K562 (cell line): Measurements from ENCODE around the gene CTTNBP2. TPM values are rescaled to one million over a fixed set of nuclear protein-coding genes. Genes with fewer than 3 reads are reported as not detected.

ENCODE experiments used
- BRD9 ChIP-seq: fragments of 450-650 bp; IDR thresholded peaks from 2 replicates; pipeline ENCODE4 v1.6.1; 2018; ENCODE audit warnings: low read depth; ENCODE audit not compliant: partially characterized antibody
- CBX3 ChIP-seq, 2 experiments: IDR thresholded peaks; 1 replicate in 1 of 2; 2 replicates in 1 of 2; pipeline ENCODE4 v1.6.1; 2012; ENCODE audit warnings: inconsistent platforms in 2 of 2, low read length in 2 of 2, borderline replicate concordance in 1 of 2, control low read depth in 1 of 2
- CREB1 ChIP-seq, 2 experiments: sonication (generic) in 1 of 2; formaldehyde crosslinking in 1 of 2; IDR thresholded peaks; 2 replicates each; pipeline versions ENCODE4 v1.6.1 to v1.8.0; 2012 to 2022; ENCODE audit warnings: inconsistent platforms in 1 of 2, mild to moderate bottlenecking in 1 of 2, missing genetic modification reagents in 1 of 2, moderate library complexity in 1 of 2
- FOSL1 ChIP-seq: fragments of 200-800 bp; sonication (Bioruptor generic); conservative IDR thresholded peaks from 2 replicates; pipeline ENCODE4 v1.6.1; 2016; ENCODE audit warnings: missing genetic modification characterization, missing compliant biosample characterization
- MAFG ChIP-seq: fragments of 450-650 bp; conservative IDR thresholded peaks from 2 replicates; pipeline ENCODE4 v1.6.1; 2016; ENCODE audit warnings: missing genetic modification characterization, missing compliant biosample characterization
- MAZ ChIP-seq, 2 experiments: fragments of 450-650 bp in 1 of 2; sonication (generic) in 1 of 2; formaldehyde crosslinking; IDR thresholded peaks in 1 of 2; conservative IDR thresholded peaks in 1 of 2; 2 replicates each; pipeline versions ENCODE4 v1.4.0 to v1.5.0; 2020; ENCODE audit warnings: mild to moderate bottlenecking in 1 of 2, missing genetic modification reagents in 1 of 2
- UBTF ChIP-seq, 2 experiments: IDR thresholded peaks; 2 replicates each; pipeline ENCODE4 v1.6.1; 2012; ENCODE audit warnings: improper control_type of control experiment in 2 of 2, low read depth in 2 of 2, low read length in 2 of 2, borderline replicate concordance in 1 of 2
- ZBTB49 ChIP-seq: sonication (generic); formaldehyde crosslinking; IDR thresholded peaks from 2 replicates; pipeline ENCODE4 v1.8.0; 2022; ENCODE audit warnings: missing genetic modification reagents, mild to moderate bottlenecking, borderline replicate concordance
- ZNF398 ChIP-seq: fragments of 250-450 bp; sonication (Bioruptor Pico); IDR thresholded peaks from 2 replicates; pipeline ENCODE4 v1.8.0; 2021; ENCODE audit warnings: moderate library complexity, mild to moderate bottlenecking, inconsistent platforms
- polyA plus RNA-seq, 8 experiments: library from polyadenylated mRNA; depleted of rRNA in 4 of 8; stranded (reverse) in 5 of 8; unstranded in 3 of 8; fragments of >200 nt; fragmentation: Nextera tagmentation in 2 of 8; fragmentation: Illumina TruSeq in 1 of 8; extraction: Ambion mirVana in 2 of 8; extraction: Trizol in 1 of 8; gene quantifications; 2 replicates each; pipeline versions ENCODE4 v1.2.1 to v1.2.3, GENCODE V29; 2011 to 2014; ENCODE audit warnings: inconsistent platforms in 1 of 8, missing spikeins in 1 of 8
- total RNA-seq, 7 experiments: library from RNA; depleted of rRNA in 6 of 7; stranded (reverse); fragments of >200 nt in 6 of 7; fragmentation: Illumina TruSeq in 2 of 7; extraction: Trizol in 2 of 7; gene quantifications; 2 replicates each; pipeline versions ENCODE4 v1.2.1 to v1.2.3, GENCODE V29; 2011 to 2021; ENCODE audit warnings: low replicate concordance in 1 of 7
- TF ChIP-seq, protein P1 (sequence below), 2 experiments: fragments of 450-650 bp; IDR thresholded peaks; 2 replicates each; pipeline ENCODE4 v1.6.1; 2016; ENCODE audit warnings: mild to moderate bottlenecking in 2 of 2, borderline replicate concordance in 1 of 2, low read depth in 1 of 2, moderate library complexity in 1 of 2

The CTTNBP2 gene
- total and polyA plus RNA-seq, 9 of the 15 experiments (the other 6 are each of a cell fraction or from before 2014, with no cell fraction given): 0.05 TPM; not detected in 8

- no peak for TF ChIP-seq UBTF (IDR thresholded peaks at IDR 0.05; ENCODE audit: borderline replicate concordance in 1 of 2, low read depth in 2 of 2, low read length in 2 of 2)
- no peak for TF ChIP-seq MAZ (CRISPR knock-in tag; conservative IDR thresholded peaks at IDR 0.05 in 1 of 2, IDR thresholded peaks at IDR 0.05 in 1 of 2)
- TF ChIP-seq CBX3 (IDR thresholded peaks at IDR 0.05; ENCODE audit: borderline replicate concordance in 1 of 2, low read length in 2 of 2): no peak
- TF ChIP-seq CREB1 (IDR thresholded peaks at IDR 0.05): no peak
- no peak for TF ChIP-seq CREB1 (CRISPR knock-in tag; IDR thresholded peaks at IDR 0.05)
- no peak for TF ChIP-seq ZBTB49 (CRISPR knock-in tag)
- TF ChIP-seq, protein P1, sequence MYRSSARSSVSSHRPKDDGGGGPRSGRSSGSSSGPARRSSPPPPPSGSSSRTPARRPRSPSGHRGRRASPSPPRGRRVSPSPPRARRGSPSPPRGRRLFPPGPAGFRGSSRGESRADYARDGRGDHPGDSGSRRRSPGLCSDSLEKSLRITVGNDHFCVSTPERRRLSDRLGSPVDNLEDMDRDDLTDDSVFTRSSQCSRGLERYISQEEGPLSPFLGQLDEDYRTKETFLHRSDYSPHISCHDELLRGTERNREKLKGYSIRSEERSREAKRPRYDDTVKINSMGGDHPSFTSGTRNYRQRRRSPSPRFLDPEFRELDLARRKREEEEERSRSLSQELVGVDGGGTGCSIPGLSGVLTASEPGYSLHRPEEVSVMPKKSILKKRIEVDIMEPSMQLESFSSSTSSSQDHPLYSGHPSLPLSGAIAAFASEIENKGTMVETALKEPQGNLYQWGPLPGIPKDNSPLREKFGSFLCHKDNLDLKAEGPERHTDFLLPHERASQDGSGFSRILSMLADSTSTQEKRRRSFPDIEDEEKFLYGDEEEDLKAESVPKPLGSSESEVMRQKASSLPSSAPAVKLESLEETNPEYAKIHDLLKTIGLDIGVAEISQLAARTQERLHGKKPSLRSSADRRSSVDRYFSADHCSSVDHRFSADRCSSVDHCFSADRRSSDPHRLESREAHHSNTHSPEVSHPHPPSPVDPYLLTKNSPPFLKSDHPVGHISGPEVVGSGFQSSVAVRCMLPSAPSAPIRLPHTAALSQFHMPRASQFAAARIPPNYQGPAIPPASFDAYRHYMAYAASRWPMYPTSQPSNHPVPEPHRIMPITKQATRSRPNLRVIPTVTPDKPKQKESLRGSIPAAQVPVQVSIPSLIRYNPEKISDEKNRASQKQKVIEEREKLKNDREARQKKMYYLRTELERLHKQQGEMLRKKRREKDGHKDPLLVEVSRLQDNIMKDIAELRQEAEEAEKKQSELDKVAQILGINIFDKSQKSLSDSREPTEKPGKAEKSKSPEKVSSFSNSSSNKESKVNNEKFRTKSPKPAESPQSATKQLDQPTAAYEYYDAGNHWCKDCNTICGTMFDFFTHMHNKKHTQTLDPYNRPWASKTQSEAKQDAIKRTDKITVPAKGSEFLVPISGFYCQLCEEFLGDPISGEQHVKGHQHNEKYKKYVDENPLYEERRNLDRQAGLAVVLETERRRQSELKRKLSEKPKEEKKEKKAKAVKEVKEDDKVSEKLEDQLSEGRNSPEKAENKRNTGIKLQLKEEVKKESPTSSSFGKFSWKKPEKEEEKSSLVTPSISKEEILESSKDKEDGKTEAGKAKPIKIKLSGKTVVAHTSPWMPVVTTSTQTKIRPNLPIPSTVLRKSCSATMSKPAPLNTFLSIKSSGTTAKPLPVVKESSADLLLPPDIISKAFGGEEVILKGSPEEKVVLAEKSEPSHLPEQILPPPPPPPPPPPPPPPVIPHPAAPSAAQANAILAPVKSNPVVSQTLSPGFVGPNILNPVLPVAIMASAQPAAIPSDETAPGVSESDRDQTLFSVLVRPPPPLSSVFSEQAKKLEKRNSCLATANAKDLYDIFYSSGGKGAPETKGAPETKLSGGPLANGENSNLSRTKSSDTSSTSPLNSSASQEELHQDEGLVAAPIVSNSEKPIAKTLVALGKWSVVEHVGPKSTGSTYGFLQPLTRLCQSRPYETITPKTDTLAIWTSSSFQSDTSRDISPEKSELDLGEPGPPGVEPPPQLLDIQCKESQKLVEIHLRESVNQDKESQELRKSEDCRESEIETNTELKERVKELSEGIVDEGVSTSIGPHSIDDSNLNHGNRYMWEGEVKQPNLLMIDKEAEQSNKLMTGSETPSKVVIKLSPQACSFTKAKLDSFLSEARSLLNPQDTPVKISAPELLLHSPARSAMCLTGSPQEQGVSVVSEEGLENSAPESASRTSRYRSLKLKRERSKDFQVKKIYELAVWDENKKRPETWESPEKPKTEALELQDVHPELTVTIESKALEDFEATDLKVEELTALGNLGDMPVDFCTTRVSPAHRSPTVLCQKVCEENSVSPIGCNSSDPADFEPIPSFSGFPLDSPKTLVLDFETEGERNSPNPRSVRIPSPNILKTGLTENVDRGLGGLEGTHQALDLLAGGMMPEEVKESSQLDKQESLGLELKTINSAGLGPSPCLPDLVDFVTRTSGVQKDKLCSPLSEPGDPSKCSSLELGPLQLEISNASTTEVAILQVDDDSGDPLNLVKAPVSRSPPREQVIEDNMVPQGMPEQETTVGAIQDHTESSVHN (IDR thresholded peaks at IDR 0.05; ENCODE audit: borderline replicate concordance in 1 of 2, low read depth in 1 of 2): no peak
- TF ChIP-seq MAFG (tag): peak; percentile 54
- no peak for TF ChIP-seq ZNF398
- TF ChIP-seq BRD9: no peak
- TF ChIP-seq FOSL1 (tag): peak; percentile 47; the same call in 1 of the 2 replicates
Measured at GRCh38 chr7:117759950-117760640, 113.1 kb downstream of the CTTNBP2 start (continued).
